WTC11 (cell line): ENCODE measurements around the gene PKP3. TPM values are rescaled to one million over a fixed set of nuclear protein-coding genes. Genes with fewer than 3 reads are reported as not detected.
A peak's percentile ranks its signal among the peaks of the same experiment; 100 is the strongest.

ENCODE experiments used
- ATAC-seq: fragments of 200-7000 bp; cut with Tn5 transposase; 2 replicates; pipeline ENCODE4 v1.10.0; 2021; ENCODE audit warnings: mild to moderate bottlenecking, moderate library complexity
- CTCF ChIA-PET: fragments of 300-600 bp; sonication (Branson Sonifier 250); formaldehyde crosslinking; loops from one replicate; lab custom pipeline; 2021; ENCODE audit warnings: antibody characterized with exemption; lab: Charles Lee
- POLR2A ChIA-PET: fragments of 350-600 bp; sonication (Branson Sonifier 250); formaldehyde crosslinking; loops from one replicate; lab custom pipeline; 2021; ENCODE audit warnings: antibody characterized with exemption; lab: Charles Lee
- DNase-seq: peaks from one replicate; pipeline ENCODE4 v3.0.0; 2021; ENCODE audit warnings: low spot score
- H3K27ac Mint-ChIP-seq: 2 replicates; pipeline ENCODE4 v1.8.0; 2021; ENCODE audit warnings: mixed read lengths
- H3K27me3 Mint-ChIP-seq: 2 replicates; pipeline ENCODE4 v1.8.0; 2021; ENCODE audit warnings: low read depth, mild to moderate bottlenecking, moderate library complexity, mixed read lengths
- H3K36me3 Mint-ChIP-seq: 2 replicates; pipeline ENCODE4 v1.8.0; 2021; ENCODE audit warnings: mixed read lengths
- H3K4me1 Mint-ChIP-seq: 2 replicates; pipeline ENCODE4 v1.8.0; 2022; ENCODE audit warnings: mixed read lengths
- H3K4me3 Mint-ChIP-seq: 2 replicates; pipeline ENCODE4 v1.8.0; 2021; ENCODE audit warnings: mild to moderate bottlenecking, moderate library complexity, mixed read lengths
- H3K9me3 Mint-ChIP-seq: 2 replicates; pipeline ENCODE4 v1.8.0; 2021; ENCODE audit warnings: mixed read lengths
- CREB1 ChIP-seq: sonication (generic); formaldehyde crosslinking; IDR thresholded peaks from 2 replicates; pipeline ENCODE4 v1.8.0; 2023; ENCODE audit warnings: mild to moderate bottlenecking, missing genetic modification reagents
- GABPB1 ChIP-seq: sonication (generic); formaldehyde crosslinking; IDR thresholded peaks from 2 replicates; pipeline ENCODE4 v1.8.1; 2023; ENCODE audit warnings: mild to moderate bottlenecking, missing genetic modification reagents
- GRHL2 ChIP-seq: fragments of 250-450 bp; sonication (Bioruptor Pico); IDR thresholded peaks from 2 replicates; pipeline ENCODE4 v1.8.0; 2022; ENCODE audit warnings: mild to moderate bottlenecking, moderate library complexity; ENCODE audit not compliant: insufficient replicate concordance, severe bottlenecking
- JUN ChIP-seq: sonication (generic); formaldehyde crosslinking; IDR thresholded peaks from 2 replicates; pipeline ENCODE4 v1.8.0; 2023; ENCODE audit warnings: mild to moderate bottlenecking, missing genetic modification reagents
- KAT7 ChIP-seq: sonication (generic); formaldehyde crosslinking; IDR thresholded peaks from 2 replicates; pipeline ENCODE4 v1.8.1; 2023; ENCODE audit warnings: missing genetic modification reagents, mild to moderate bottlenecking, borderline replicate concordance
- NFE2L1 ChIP-seq: sonication (generic); formaldehyde crosslinking; IDR thresholded peaks from 2 replicates; pipeline ENCODE4 v1.8.1; 2023; ENCODE audit warnings: missing genetic modification reagents
- NFYB ChIP-seq: sonication (generic); formaldehyde crosslinking; conservative IDR thresholded peaks from 2 replicates; pipeline ENCODE4 v1.8.0; 2022; ENCODE audit warnings: low read depth, missing genetic modification reagents
- NR1H2 ChIP-seq: sonication (generic); formaldehyde crosslinking; IDR thresholded peaks from 2 replicates; pipeline ENCODE4 v1.9.0; 2021; ENCODE audit warnings: mild to moderate bottlenecking, moderate library complexity, missing genetic modification reagents
- NR3C1 ChIP-seq: sonication (generic); formaldehyde crosslinking; conservative IDR thresholded peaks from 2 replicates; pipeline ENCODE4 v1.8.1; 2023; ENCODE audit warnings: low read depth, mild to moderate bottlenecking, missing genetic modification reagents
- RORB ChIP-seq: fragments of 250-450 bp; sonication (Bioruptor Pico); IDR thresholded peaks from 2 replicates; pipeline ENCODE4 v1.9.0; 2021; ENCODE audit warnings: mild to moderate bottlenecking
- SOX15 ChIP-seq: fragments of 250-450 bp; sonication (Bioruptor Pico); IDR thresholded peaks from 2 replicates; pipeline ENCODE4 v1.9.0; 2021; ENCODE audit warnings: mild to moderate bottlenecking
- SP1 ChIP-seq: sonication (generic); formaldehyde crosslinking; conservative IDR thresholded peaks from 2 replicates; pipeline ENCODE4 v1.8.1; 2022; ENCODE audit warnings: missing genetic modification reagents
- TP53 ChIP-seq: sonication (generic); formaldehyde crosslinking; IDR thresholded peaks from 2 replicates; pipeline ENCODE4 v1.8.1; 2023; ENCODE audit warnings: mild to moderate bottlenecking, missing genetic modification reagents
- ZBTB21 ChIP-seq: sonication (generic); formaldehyde crosslinking; IDR thresholded peaks from 2 replicates; pipeline ENCODE4 v1.8.1; 2023; ENCODE audit warnings: mild to moderate bottlenecking, missing genetic modification reagents, borderline replicate concordance
- ZNF317 ChIP-seq: sonication (generic); formaldehyde crosslinking; IDR thresholded peaks from 2 replicates; pipeline ENCODE4 v1.8.1; 2023; ENCODE audit warnings: low read depth, mild to moderate bottlenecking, moderate library complexity, missing genetic modification reagents, borderline replicate concordance
- ZNF671 ChIP-seq: fragments of 250-450 bp; sonication (Bioruptor Pico); IDR thresholded peaks from 2 replicates; pipeline ENCODE4 v1.8.0; 2021; ENCODE audit warnings: mild to moderate bottlenecking
- total RNA-seq: library from RNA; stranded (reverse); gene quantifications from 3 replicates; pipeline ENCODE4 v1.2.3, GENCODE V29; 2021
- TF ChIP-seq, protein P1 (sequence below): sonication (generic); formaldehyde crosslinking; IDR thresholded peaks from 2 replicates; pipeline ENCODE4 v1.8.0; 2023; ENCODE audit warnings: missing genetic modification reagents, mild to moderate bottlenecking, borderline replicate concordance
- TF ChIP-seq, protein P2 (sequence below): sonication (generic); formaldehyde crosslinking; IDR thresholded peaks from 2 replicates; pipeline ENCODE4 v1.8.0; 2022; ENCODE audit warnings: mild to moderate bottlenecking, missing genetic modification reagents
- TF ChIP-seq, protein P3 (sequence below): sonication (generic); formaldehyde crosslinking; IDR thresholded peaks from 2 replicates; pipeline ENCODE4 v1.8.1; 2023; ENCODE audit warnings: mild to moderate bottlenecking, missing genetic modification reagents, moderate library complexity
- TF ChIP-seq, protein P4 (sequence below): fragments of 250-450 bp; sonication (Bioruptor Pico); IDR thresholded peaks from 2 replicates; pipeline ENCODE4 v1.8.0; 2021; ENCODE audit warnings: mild to moderate bottlenecking
- TF ChIP-seq, protein P5 (sequence below): sonication (generic); formaldehyde crosslinking; IDR thresholded peaks from 2 replicates; pipeline ENCODE4 v1.8.0; 2023; ENCODE audit warnings: missing genetic modification reagents

Gene PKP3
- total RNA-seq, 1 experiment from 2014 or later = 17.3 TPM

DNA sequence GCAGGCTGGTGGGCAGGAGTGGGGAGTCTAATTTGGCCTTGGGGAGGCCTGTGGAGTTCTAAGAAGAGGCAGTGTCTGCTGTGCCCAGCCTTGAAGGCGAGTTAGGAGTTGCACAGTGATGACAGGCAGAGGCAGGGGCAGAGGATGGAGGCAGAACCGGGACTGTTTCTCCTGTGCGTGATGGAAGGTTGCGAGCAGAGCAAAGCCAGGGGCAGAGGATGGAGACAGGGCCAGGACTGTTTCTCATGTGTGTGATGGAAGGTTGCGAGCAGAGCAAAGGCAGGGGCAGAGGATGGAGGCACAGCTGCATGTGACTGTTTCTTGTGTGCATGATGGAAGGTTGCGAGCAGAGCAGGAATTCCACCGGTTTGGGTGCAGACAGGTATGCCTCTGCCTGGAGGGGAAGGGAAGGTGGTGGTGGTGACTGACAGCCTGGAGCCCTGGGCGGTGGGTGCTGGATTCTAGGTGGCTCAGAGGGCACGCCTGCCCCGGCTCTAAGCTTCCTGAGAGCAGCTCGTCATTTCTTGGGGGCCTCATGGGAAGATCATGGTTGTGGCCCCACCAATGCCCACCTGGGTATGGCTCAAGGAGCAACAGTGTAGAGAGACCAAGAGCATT, 16.0 kb upstream of the PKP3 start (continued):
- TF ChIP-seq, protein P1, sequence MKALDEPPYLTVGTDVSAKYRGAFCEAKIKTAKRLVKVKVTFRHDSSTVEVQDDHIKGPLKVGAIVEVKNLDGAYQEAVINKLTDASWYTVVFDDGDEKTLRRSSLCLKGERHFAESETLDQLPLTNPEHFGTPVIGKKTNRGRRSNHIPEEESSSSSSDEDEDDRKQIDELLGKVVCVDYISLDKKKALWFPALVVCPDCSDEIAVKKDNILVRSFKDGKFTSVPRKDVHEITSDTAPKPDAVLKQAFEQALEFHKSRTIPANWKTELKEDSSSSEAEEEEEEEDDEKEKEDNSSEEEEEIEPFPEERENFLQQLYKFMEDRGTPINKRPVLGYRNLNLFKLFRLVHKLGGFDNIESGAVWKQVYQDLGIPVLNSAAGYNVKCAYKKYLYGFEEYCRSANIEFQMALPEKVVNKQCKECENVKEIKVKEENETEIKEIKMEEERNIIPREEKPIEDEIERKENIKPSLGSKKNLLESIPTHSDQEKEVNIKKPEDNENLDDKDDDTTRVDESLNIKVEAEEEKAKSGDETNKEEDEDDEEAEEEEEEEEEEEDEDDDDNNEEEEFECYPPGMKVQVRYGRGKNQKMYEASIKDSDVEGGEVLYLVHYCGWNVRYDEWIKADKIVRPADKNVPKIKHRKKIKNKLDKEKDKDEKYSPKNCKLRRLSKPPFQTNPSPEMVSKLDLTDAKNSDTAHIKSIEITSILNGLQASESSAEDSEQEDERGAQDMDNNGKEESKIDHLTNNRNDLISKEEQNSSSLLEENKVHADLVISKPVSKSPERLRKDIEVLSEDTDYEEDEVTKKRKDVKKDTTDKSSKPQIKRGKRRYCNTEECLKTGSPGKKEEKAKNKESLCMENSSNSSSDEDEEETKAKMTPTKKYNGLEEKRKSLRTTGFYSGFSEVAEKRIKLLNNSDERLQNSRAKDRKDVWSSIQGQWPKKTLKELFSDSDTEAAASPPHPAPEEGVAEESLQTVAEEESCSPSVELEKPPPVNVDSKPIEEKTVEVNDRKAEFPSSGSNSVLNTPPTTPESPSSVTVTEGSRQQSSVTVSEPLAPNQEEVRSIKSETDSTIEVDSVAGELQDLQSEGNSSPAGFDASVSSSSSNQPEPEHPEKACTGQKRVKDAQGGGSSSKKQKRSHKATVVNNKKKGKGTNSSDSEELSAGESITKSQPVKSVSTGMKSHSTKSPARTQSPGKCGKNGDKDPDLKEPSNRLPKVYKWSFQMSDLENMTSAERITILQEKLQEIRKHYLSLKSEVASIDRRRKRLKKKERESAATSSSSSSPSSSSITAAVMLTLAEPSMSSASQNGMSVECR (CRISPR knock-in tag) = no peak

DNA sequence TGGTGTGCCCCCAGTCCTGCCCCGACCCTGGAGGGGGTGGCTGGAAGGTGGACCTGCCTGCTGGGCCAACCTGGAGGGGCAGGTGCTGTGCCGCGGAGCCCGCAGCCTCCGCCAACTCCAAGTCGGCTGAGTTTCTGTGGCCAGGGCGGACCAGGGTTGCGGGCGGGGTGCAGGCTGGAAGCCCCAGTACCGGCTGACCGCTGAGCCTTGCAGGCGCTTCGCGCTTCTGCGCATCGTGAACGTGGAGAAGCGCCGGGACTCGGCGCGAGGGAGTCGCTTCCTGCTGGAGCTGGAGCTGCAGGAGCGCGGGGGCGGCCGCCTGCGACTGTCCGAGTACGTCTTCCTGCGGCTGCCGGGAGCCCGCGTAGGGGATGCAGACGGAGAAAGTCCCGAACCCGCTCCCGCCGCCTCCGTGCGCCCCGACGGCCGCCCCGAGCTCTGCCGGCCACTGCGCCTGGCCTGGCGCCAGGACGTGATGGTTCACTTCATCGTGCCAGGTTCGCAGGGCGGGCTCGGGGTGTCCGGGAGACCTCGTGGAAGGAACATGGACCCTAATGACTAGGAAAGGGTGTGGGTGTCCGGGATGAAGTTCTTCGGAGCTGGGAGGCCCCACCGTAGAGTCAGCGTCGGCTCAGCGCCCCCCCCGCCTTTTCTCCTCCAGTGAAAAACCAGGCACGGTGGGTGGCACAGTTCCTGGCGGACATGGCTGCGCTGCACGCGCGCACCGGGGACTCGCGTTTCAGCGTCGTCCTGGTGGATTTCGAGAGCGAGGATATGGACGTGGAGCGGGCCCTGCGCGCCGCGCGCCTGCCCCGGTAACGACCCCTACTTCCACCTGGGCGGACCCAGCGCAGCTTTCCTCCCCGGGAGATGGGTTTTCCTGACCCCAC, 14.6 kb upstream of the PKP3 start:
- no peak overlapping the region for H3K4me3 Mint-ChIP-seq
- POLR2A ChIA-PET = no interaction called here
- H3K27ac Mint-ChIP-seq = no peak overlapping the region
- H3K36me3 Mint-ChIP-seq = peaks cover 6% of the 10 kb centered on the region; the same call in 1 of the 2 replicates
- peak; percentile 12 for DNase-seq
- ATAC-seq = no peak
- no peaks in the 10 kb centered on the region for H3K4me1 Mint-ChIP-seq
- no peaks in the 10 kb centered on the region for H3K27me3 Mint-ChIP-seq
- CTCF ChIA-PET = interaction anchor here (0.6 kb wide), 1 partner anchor 11 kb away, joined by 3 read pairs; no protein-coding TSS in a partner anchor
- H3K9me3 Mint-ChIP-seq = no peaks in the 10 kb centered on the region
- TF ChIP-seq CREB1 (CRISPR knock-in tag) = no peak
- no peak for TF ChIP-seq SP1 (CRISPR knock-in tag)
- TF ChIP-seq, protein P2, sequence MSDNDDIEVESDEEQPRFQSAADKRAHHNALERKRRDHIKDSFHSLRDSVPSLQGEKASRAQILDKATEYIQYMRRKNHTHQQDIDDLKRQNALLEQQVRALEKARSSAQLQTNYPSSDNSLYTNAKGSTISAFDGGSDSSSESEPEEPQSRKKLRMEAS (CRISPR knock-in tag) = no peak
- TF ChIP-seq NFE2L1 = no peak

DNA sequence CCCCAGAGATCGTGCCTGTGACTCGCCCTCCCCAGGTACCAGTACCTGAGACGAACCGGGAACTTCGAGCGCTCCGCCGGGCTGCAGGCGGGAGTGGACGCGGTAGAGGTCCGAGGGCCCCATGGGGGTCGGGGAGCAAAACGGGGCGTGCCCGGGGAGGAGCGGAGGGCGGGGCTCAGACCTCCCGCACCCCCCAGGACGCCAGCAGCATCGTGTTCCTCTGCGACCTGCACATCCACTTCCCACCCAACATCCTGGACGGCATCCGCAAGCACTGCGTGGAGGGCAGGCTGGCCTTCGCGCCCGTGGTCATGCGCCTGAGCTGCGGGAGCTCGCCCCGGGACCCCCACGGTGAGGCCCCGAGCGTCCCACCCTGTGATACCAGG, 13.9 kb upstream of the PKP3 start:
- no peaks in the 10 kb centered on the region for H3K27me3 Mint-ChIP-seq
- H3K4me3 Mint-ChIP-seq = no peak overlapping the region
- peaks cover 6% of the 10 kb centered on the region; the same call in 1 of the 2 replicates for H3K36me3 Mint-ChIP-seq
- CTCF ChIA-PET = interaction anchor here (0.6 kb wide), 1 partner anchor 10 kb away, joined by 3 read pairs; no protein-coding TSS in a partner anchor
- H3K27ac Mint-ChIP-seq = no peak overlapping the region
- ATAC-seq (no peak), DNase-seq (no peak)
- TF ChIP-seq, protein P3, sequence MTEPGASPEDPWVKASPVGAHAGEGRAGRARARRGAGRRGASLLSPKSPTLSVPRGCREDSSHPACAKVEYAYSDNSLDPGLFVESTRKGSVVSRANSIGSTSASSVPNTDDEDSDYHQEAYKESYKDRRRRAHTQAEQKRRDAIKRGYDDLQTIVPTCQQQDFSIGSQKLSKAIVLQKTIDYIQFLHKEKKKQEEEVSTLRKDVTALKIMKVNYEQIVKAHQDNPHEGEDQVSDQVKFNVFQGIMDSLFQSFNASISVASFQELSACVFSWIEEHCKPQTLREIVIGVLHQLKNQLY (CRISPR knock-in tag) = no peak
- TF ChIP-seq, protein P4, sequence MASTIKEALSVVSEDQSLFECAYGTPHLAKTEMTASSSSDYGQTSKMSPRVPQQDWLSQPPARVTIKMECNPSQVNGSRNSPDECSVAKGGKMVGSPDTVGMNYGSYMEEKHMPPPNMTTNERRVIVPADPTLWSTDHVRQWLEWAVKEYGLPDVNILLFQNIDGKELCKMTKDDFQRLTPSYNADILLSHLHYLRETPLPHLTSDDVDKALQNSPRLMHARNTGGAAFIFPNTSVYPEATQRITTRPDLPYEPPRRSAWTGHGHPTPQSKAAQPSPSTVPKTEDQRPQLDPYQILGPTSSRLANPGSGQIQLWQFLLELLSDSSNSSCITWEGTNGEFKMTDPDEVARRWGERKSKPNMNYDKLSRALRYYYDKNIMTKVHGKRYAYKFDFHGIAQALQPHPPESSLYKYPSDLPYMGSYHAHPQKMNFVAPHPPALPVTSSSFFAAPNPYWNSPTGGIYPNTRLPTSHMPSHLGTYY (CRISPR knock-in tag) = no peak
- TF ChIP-seq NFYB (CRISPR knock-in tag) (no peak), JUN (CRISPR knock-in tag) (no peak), ZNF317 (CRISPR knock-in tag) (no peak), ZNF671 (no peak)
- POLR2A ChIA-PET = no interaction called here
- no peaks in the 10 kb centered on the region for H3K9me3 Mint-ChIP-seq
- H3K4me1 Mint-ChIP-seq = no peaks in the 10 kb centered on the region

DNA sequence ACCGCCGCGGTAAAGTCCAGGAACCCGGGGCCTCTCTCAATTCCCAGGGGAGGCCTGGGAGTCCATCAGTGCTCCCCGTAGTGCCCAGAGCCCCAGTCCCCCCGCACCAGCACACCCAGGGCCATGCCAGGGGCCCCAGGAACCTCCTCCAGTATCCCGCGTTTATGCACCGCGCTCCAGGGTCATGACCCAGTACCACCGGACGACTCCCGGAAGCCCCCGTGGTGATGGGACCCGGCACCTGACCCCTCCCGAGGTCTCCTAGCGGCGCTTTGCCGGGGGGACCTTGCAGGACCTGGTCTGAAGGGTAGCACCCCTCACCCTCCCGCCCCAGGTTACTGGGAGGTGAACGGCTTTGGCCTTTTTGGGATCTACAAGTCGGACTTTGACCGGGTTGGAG, 13.5 kb upstream of the PKP3 start:
- no peaks in the 10 kb centered on the region for H3K9me3 Mint-ChIP-seq
- no peak overlapping the region for H3K27ac Mint-ChIP-seq
- ChIA-PET CTCF (no interaction called here), POLR2A (no interaction called here)
- ATAC-seq (no peak), DNase-seq (no peak)
- H3K27me3 Mint-ChIP-seq = no peaks in the 10 kb centered on the region
- H3K4me3 Mint-ChIP-seq = no peak overlapping the region
- H3K4me1 Mint-ChIP-seq = no peaks in the 10 kb centered on the region
- peaks cover 6% of the 10 kb centered on the region; the same call in 1 of the 2 replicates for H3K36me3 Mint-ChIP-seq
- TF ChIP-seq ZBTB21 (no peak), GRHL2 (CRISPR knock-in tag) (no peak), TP53 (CRISPR knock-in tag) (no peak), NFE2L1 (no peak), NR3C1 (CRISPR knock-in tag) (no peak), NFYB (CRISPR knock-in tag) (no peak), JUN (CRISPR knock-in tag) (no peak), SP1 (CRISPR knock-in tag) (no peak), GABPB1 (CRISPR knock-in tag) (no peak), SOX15 (CRISPR knock-in tag) (no peak), RORB (CRISPR knock-in tag) (no peak), KAT7 (CRISPR knock-in tag) (no peak), NR1H2 (no peak)
- TF ChIP-seq, protein P5, sequence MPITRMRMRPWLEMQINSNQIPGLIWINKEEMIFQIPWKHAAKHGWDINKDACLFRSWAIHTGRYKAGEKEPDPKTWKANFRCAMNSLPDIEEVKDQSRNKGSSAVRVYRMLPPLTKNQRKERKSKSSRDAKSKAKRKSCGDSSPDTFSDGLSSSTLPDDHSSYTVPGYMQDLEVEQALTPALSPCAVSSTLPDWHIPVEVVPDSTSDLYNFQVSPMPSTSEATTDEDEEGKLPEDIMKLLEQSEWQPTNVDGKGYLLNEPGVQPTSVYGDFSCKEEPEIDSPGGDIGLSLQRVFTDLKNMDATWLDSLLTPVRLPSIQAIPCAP (CRISPR knock-in tag) = no peak
